Neural cell (in vitro differentiated cells): ENCODE data around the gene IGFL1. TPM values are rescaled to one million over a fixed set of nuclear protein-coding genes. Genes with fewer than 3 reads are reported as not detected.

Experiments used
- H2AFZ ChIP-seq: fragments of 200-600, 300-800 bp; sonication (generic), shearing (Covaris generic); 2 replicates; pipeline ENCODE4 v1.6.0; 2014; ENCODE audit warnings: low read depth, mild to moderate bottlenecking, antibody characterized with exemption, low read length, moderate library complexity
- H3F3A ChIP-seq: fragments of 200-600 bp; shearing (Covaris generic); 2 replicates; pipeline ENCODE4 v1.6.1; 2016; ENCODE audit warnings: mild to moderate bottlenecking, moderate library complexity, mixed read lengths, antibody characterized with exemption, low read length; ENCODE audit not compliant: insufficient read depth, poor library complexity, severe bottlenecking
- H3K27ac ChIP-seq: fragments of 200-600, 300-800 bp; sonication (generic), shearing (Covaris generic); 2 replicates; pipeline ENCODE4 v1.5.1; 2014; ENCODE audit warnings: mild to moderate bottlenecking, low read length, moderate library complexity
- H3K27me3 ChIP-seq: fragments of 300-800, 200-600 bp; sonication (generic), shearing (Covaris generic); 2 replicates; pipeline ENCODE4 v1.6.0; 2014; ENCODE audit warnings: mild to moderate bottlenecking, low read depth, low read length, moderate library complexity; ENCODE audit not compliant: insufficient read depth
- H3K36me3 ChIP-seq: fragments of 300-800, 200-600 bp; sonication (generic), shearing (Covaris generic); 2 replicates; pipeline ENCODE4 v1.5.1; 2014; ENCODE audit warnings: mild to moderate bottlenecking, antibody characterized with exemption, low read length, moderate library complexity; ENCODE audit not compliant: insufficient read depth
- H3K4me2 ChIP-seq: fragments of 300-800, 200-600 bp; sonication (generic), shearing (Covaris generic); 2 replicates; pipeline ENCODE4 v1.6.0; 2014; ENCODE audit warnings: mild to moderate bottlenecking, low read length
- H3K4me3 ChIP-seq: fragments of 300-800, 200-600 bp; sonication (generic), shearing (Covaris generic); 2 replicates; pipeline ENCODE4 v1.5.1; 2014; ENCODE audit warnings: mild to moderate bottlenecking, low read length, moderate library complexity
- H3K79me2 ChIP-seq: fragments of 200-600 bp; shearing (Covaris generic); replicated peaks from 2 replicates; pipeline ENCODE4 v1.6.0; 2014; ENCODE audit warnings: mild to moderate bottlenecking, low read length, moderate library complexity; ENCODE audit not compliant: insufficient read depth
- H3K9ac ChIP-seq: fragments of 300-800, 200-600 bp; sonication (generic), shearing (Covaris generic); 2 replicates; pipeline ENCODE4 v1.6.1; 2016; ENCODE audit warnings: mild to moderate bottlenecking, low read length, mixed read lengths
- H3K9me2 ChIP-seq: fragments of 200-600 bp; shearing (Covaris generic); 2 replicates; pipeline ENCODE4 v1.6.1; 2016; ENCODE audit warnings: mild to moderate bottlenecking, low read length, mixed read lengths; ENCODE audit not compliant: insufficient read depth
- H3K9me3 ChIP-seq: fragments of 200-600, 300-800 bp; sonication (generic), shearing (Covaris generic); 2 replicates; pipeline ENCODE4 v1.6.1; 2016; ENCODE audit warnings: mild to moderate bottlenecking, mixed run types, low read length, moderate library complexity, mixed read lengths
- H4K20me1 ChIP-seq: fragments of 200-600 bp; shearing (Covaris generic); 2 replicates; pipeline ENCODE4 v1.6.1; 2016; ENCODE audit warnings: mild to moderate bottlenecking, mixed run types; ENCODE audit not compliant: insufficient read depth
- EP300 ChIP-seq: fragments of 450-650 bp; conservative IDR thresholded peaks from 2 replicates; pipeline ENCODE4 v1.6.1; 2014; ENCODE audit warnings: antibody characterized with exemption, mild to moderate bottlenecking, moderate library complexity; ENCODE audit not compliant: poor library complexity, severe bottlenecking
- EZH2 ChIP-seq: fragments of 200-600, 300-800 bp; shearing (Covaris generic), sonication (generic); IDR thresholded peaks from 2 replicates; pipeline ENCODE4 v1.6.1; 2014; ENCODE audit warnings: antibody characterized with exemption, low read length, borderline replicate concordance, mild to moderate bottlenecking; ENCODE audit not compliant: insufficient read depth, poor library complexity, severe bottlenecking
- MXI1 ChIP-seq: fragments of 450-650 bp; conservative IDR thresholded peaks from 2 replicates; pipeline ENCODE4 v1.6.1; 2014; ENCODE audit warnings: antibody characterized with exemption, mild to moderate bottlenecking; ENCODE audit not compliant: poor library complexity, severe bottlenecking
- POLR2AphosphoS5 ChIP-seq: IDR thresholded peaks from 2 replicates; pipeline ENCODE4 v1.6.1; 2012
- RAD21 ChIP-seq: fragments of 450-650 bp; conservative IDR thresholded peaks from 2 replicates; pipeline ENCODE4 v1.6.1; 2014; ENCODE audit warnings: antibody characterized with exemption, mild to moderate bottlenecking, moderate library complexity
- REST ChIP-seq: IDR thresholded peaks from 2 replicates; pipeline ENCODE4 v1.6.1; 2012; ENCODE audit warnings: borderline replicate concordance
- SMC3 ChIP-seq: fragments of 450-650 bp; conservative IDR thresholded peaks from 2 replicates; pipeline ENCODE4 v1.6.1; 2014; ENCODE audit warnings: antibody characterized with exemption, mild to moderate bottlenecking, moderate library complexity; ENCODE audit not compliant: poor library complexity
- TAF1 ChIP-seq: IDR thresholded peaks from 2 replicates; pipeline ENCODE4 v1.6.1; 2012; ENCODE audit warnings: low read depth
- polyA plus RNA-seq: library from polyadenylated mRNA; depleted of rRNA; stranded (reverse); fragments of >200 nt; gene quantifications from 2 replicates; pipeline ENCODE4 v1.2.3, GENCODE V29; 2014
- TF ChIP-seq, protein P1 (sequence below): fragments of 450-650 bp; IDR thresholded peaks from 2 replicates; pipeline ENCODE4 v1.5.1; 2014; ENCODE audit warnings: antibody characterized with exemption, mild to moderate bottlenecking, moderate library complexity; ENCODE audit not compliant: poor library complexity, severe bottlenecking

Gene IGFL1
- polyA plus RNA-seq, 1 donor from 2014 or later = not detected

DNA sequence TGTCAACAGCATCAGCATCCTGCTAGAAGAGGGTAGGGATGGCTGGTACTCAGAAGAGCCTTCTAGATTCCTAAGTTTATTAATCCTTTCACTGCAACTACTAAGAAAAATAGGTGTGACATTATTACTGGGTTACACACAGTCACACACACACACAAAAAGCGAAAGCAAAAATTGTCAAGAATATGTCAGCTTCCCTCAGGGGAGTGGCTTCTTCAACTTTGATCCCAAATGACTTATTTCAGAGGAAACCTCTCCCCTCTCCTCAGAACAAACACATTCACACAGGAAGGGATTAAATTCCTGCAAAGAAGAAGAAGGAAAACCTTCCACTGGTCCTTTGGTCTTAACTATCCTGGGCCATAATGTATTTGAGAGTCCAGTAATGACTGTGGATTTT, 20.1 kb upstream of the IGFL1 start:
- H3K36me3 ChIP-seq = no peaks in the 10 kb centered on the region
- H3K27me3 ChIP-seq = no peaks in the 10 kb centered on the region
- no peak overlapping the region for H3K4me2 ChIP-seq
- no peak overlapping the region for H2AFZ ChIP-seq
- H4K20me1 ChIP-seq = no peaks in the 10 kb centered on the region
- H3K9ac ChIP-seq = no peak overlapping the region
- no peaks in the 10 kb centered on the region for H3K79me2 ChIP-seq
- H3K9me3 ChIP-seq = no peaks in the 10 kb centered on the region
- H3K4me3 ChIP-seq = no peak overlapping the region
- H3F3A ChIP-seq = no peaks in the 10 kb centered on the region
- no peaks in the 10 kb centered on the region for H3K9me2 ChIP-seq
- no peak overlapping the region for H3K27ac ChIP-seq
- TF ChIP-seq REST (no peak), EZH2 (no peak), POLR2AphosphoS5 (no peak), RAD21 (no peak)

DNA sequence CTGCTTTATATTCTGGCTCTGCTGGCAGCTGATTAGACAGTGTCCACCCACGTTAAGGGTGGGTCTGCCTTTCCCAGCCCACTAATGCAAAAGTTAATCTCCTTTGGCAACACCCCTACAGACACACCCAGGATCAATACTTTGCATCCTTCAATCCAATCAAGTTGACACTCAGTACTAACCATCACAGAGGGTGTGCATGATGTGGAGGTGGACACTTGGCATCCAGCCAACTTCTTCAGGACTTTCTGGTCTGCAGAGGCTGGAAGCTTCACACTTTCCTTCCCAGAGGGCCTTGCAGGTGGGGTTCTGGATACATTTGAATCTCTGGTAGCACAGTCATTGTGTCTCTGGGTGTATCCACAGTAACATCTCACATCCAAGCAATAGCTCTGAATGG, 18.9 kb upstream of the IGFL1 start:
- Histone ChIP-seq H3K4me3 (no peak overlapping the region), H3F3A (no peaks in the 10 kb centered on the region), H3K9ac (no peak overlapping the region), H4K20me1 (no peaks in the 10 kb centered on the region), H3K9me2 (no peaks in the 10 kb centered on the region), H3K27me3 (no peaks in the 10 kb centered on the region), H3K79me2 (no peaks in the 10 kb centered on the region), H2AFZ (no peak overlapping the region), H3K27ac (no peak overlapping the region), H3K9me3 (no peaks in the 10 kb centered on the region), H3K4me2 (no peak overlapping the region), H3K36me3 (no peaks in the 10 kb centered on the region)
- no peak for TF ChIP-seq EP300
- no peak for TF ChIP-seq TAF1
- TF ChIP-seq REST = no peak
- TF ChIP-seq RAD21 = no peak
- TF ChIP-seq MXI1 = no peak
- no peak for TF ChIP-seq SMC3
- TF ChIP-seq, protein P1, sequence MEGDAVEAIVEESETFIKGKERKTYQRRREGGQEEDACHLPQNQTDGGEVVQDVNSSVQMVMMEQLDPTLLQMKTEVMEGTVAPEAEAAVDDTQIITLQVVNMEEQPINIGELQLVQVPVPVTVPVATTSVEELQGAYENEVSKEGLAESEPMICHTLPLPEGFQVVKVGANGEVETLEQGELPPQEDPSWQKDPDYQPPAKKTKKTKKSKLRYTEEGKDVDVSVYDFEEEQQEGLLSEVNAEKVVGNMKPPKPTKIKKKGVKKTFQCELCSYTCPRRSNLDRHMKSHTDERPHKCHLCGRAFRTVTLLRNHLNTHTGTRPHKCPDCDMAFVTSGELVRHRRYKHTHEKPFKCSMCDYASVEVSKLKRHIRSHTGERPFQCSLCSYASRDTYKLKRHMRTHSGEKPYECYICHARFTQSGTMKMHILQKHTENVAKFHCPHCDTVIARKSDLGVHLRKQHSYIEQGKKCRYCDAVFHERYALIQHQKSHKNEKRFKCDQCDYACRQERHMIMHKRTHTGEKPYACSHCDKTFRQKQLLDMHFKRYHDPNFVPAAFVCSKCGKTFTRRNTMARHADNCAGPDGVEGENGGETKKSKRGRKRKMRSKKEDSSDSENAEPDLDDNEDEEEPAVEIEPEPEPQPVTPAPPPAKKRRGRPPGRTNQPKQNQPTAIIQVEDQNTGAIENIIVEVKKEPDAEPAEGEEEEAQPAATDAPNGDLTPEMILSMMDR = no peak
